AG04450 (cell line): Measurements from ENCODE around the gene RFC3. TPM values are rescaled to one million over a fixed set of nuclear protein-coding genes. Genes with fewer than 3 reads are reported as not detected.

Source experiments
- CTCF ChIA-PET: fragments of 300-600, 350-600 bp; formaldehyde crosslinking; extraction: SDS; loops from one replicate; lab custom pipeline; 2022; ENCODE audit warnings: antibody characterized with exemption, inconsistent platforms; lab: Charles Lee
- POLR2A ChIA-PET: fragments of 350-600 bp; formaldehyde crosslinking; extraction: SDS; loops from one replicate; lab custom pipeline; 2021; ENCODE audit warnings: antibody characterized with exemption, inconsistent platforms; lab: Yijun Ruan, JAX
- DNase-seq: peaks from one replicate; pipeline ENCODE4 v3.0.0-alpha.2; 2011; ENCODE audit warnings: low read depth, low spot score
- H3K27ac ChIP-seq: one replicate; pipeline ENCODE4 v1.5.1; 2012; ENCODE audit warnings: low read depth, low read length, control low read depth
- H3K27me3 ChIP-seq: one replicate; pipeline ENCODE4 v1.6.0; 2012; ENCODE audit warnings: low read length; ENCODE audit not compliant: control insufficient read depth, insufficient read depth
- H3K4me3 ChIP-seq: 2 replicates; pipeline ENCODE4 v1.5.1; 2011; ENCODE audit warnings: mild to moderate bottlenecking, low read depth, low read length, control low read depth
- H3K9me3 ChIP-seq: 2 replicates; pipeline ENCODE4 v1.5.1; 2012; ENCODE audit warnings: low read length; ENCODE audit not compliant: control insufficient read depth, insufficient read depth
- CTCF ChIP-seq: IDR thresholded peaks from 2 replicates; pipeline ENCODE4 v1.5.1; 2011; ENCODE audit warnings: low read depth, low read length, control low read depth, inconsistent platforms
- polyA minus RNA-seq: library from RNA; depleted of rRNA, polyadenylated mRNA; stranded (reverse); fragments of >200 nt; gene quantifications from 2 replicates; pipeline ENCODE4 v1.2.3, GENCODE V29; 2011; rRNA and poly(A)+ RNA removed
- polyA plus RNA-seq: library from polyadenylated mRNA; depleted of rRNA; stranded (reverse); fragments of >200 nt; gene quantifications from 2 replicates; pipeline ENCODE4 v1.2.3, GENCODE V29; 2011; rRNA removed

The RFC3 gene
- polyA plus RNA-seq: 5.3 and 7.1 TPM in 2 replicates
- 3.1 and 3.8 TPM in 2 replicates for polyA minus RNA-seq

GRCh38 chr13:33817901-33818706 lies at the start of gene RFC3:
TSS of gene RFC3 (plus strand) at chr13:33818149. CDS start at chr13:33818179, 30 bp downstream.
- ChIA-PET CTCF (interaction anchor here (0.9 to 1.4 kb wide), 2 partner anchors 30 to 259 kb away, joined by 3 read pairs; no protein-coding TSS in a partner anchor), POLR2A (interaction anchor here (0.6 to 1.0 kb wide), 4 partner anchors 18 to 1346 kb away, joined by 3 to 6 read pairs (median 4); no protein-coding TSS in a partner anchor)
- peak; percentile 83 for DNase-seq
- Histone ChIP-seq H3K27ac (peak within 1 kb of the TSS; percentile 47), H3K9me3 (no peaks in the 10 kb centered on the region; the same call in 1 of the 2 replicates), H3K4me3 (peak within 1 kb of the TSS; percentile 81), H3K27me3 (no peaks in the 10 kb centered on the region)
- TF ChIP-seq CTCF: 0 out of 2 replicates have a peak, but pooled peaks have one; percentile 3

- H3K9me3 ChIP-seq: no peaks in the 10 kb centered on the region
- DNase-seq: no peak
- peaks cover 3% of the 10 kb centered on the region for H3K27me3 ChIP-seq
- H3K27ac ChIP-seq: no peak overlapping the region
- ChIA-PET CTCF (no interaction called here), POLR2A (no interaction called here)
- no peak overlapping the region for H3K4me3 ChIP-seq
- TF ChIP-seq CTCF: no peak
Observed at GRCh38 chr13:33771296-33771695, 46.7 kb upstream of the RFC3 start.

GRCh38 chr13:33773790-33774462 lies 44.0 kb upstream of the RFC3 start:
- H3K9me3 ChIP-seq: no peaks in the 10 kb centered on the region
- H3K4me3 ChIP-seq: no peak overlapping the region
- ChIA-PET POLR2A (interaction anchor here (0.6 kb wide), 1 partner anchor 989 kb away, joined by 3 read pairs; no protein-coding TSS in a partner anchor), CTCF (no interaction called here)
- no peaks in the 10 kb centered on the region for H3K27me3 ChIP-seq
- TF ChIP-seq CTCF: no peak
- DNase-seq: no peak
- H3K27ac ChIP-seq: no peak overlapping the region

- CTCF ChIA-PET: no interaction called here
- POLR2A ChIA-PET: no interaction called here
- TF ChIP-seq CTCF: no peak
- H3K27me3 ChIP-seq: no peaks in the 10 kb centered on the region
- no peak overlapping the region for H3K4me3 ChIP-seq
- no peaks in the 10 kb centered on the region for H3K9me3 ChIP-seq
- H3K27ac ChIP-seq: no peak overlapping the region
- DNase-seq: no peak
Observed at GRCh38 chr13:33775339-33776108, 42.4 kb upstream of the RFC3 start.
